Measurements from ENCODE around the gene CASS4. TPM values are rescaled to one million over a fixed set of nuclear protein-coding genes. Genes with fewer than 3 reads are reported as not detected.

Gene CASS4
- total and polyA plus RNA-seq, 3 donors from 2014 or later, result 0.79 to 1.8 (median 0.92) TPM

Small RNA genes lying within 50 kb of the gene (small RNA-seq; reads per million reads assigned to genes)
- gene RPL39P, result 0 reads per million in 2 donors

Other genes with a start within 250 kb of the CASS4 start
- gene MC3R, start 163.5 kb upstream of the CASS4 start, total RNA-seq, result not detected
- gene MC3R, start 163.5 kb upstream of the CASS4 start, polyA plus RNA-seq (ENCODE audit: insufficient read depth, low read depth, low replicate concordance), result not detected
- 10 to 100 TPM; 26.7 to 33.9 TPM for gene FAM210B, start 53.3 kb upstream of the CASS4 start, total RNA-seq
- gene FAM210B, start 53.3 kb upstream of the CASS4 start, polyA plus RNA-seq (ENCODE audit: insufficient read depth, low read depth, low replicate concordance), result 29.5 TPM
- 10 to 100 TPM; 27.2 to 35.4 TPM for gene AURKA, start 20.0 kb upstream of the CASS4 start, total RNA-seq
- 87.6 TPM for gene AURKA, start 20.0 kb upstream of the CASS4 start, polyA plus RNA-seq (ENCODE audit: insufficient read depth, low read depth, low replicate concordance)
- gene CSTF1, start 19.6 kb upstream of the CASS4 start, total RNA-seq, result 10 to 100 TPM; 41.8 to 53.3 TPM
- gene CSTF1, start 19.6 kb upstream of the CASS4 start, polyA plus RNA-seq (ENCODE audit: insufficient read depth, low read depth, low replicate concordance), result 80.6 TPM
- gene RTF2, start 56.4 kb downstream of the CASS4 start, total RNA-seq, result 10 to 100 TPM; 76.4 to 80.4 TPM
- 144 TPM for gene RTF2, start 56.4 kb downstream of the CASS4 start, polyA plus RNA-seq (ENCODE audit: insufficient read depth, low read depth, low replicate concordance)
- 10 to 100 TPM; 31.3 to 53.7 TPM for gene FAM209A, start 112.5 kb downstream of the CASS4 start, total RNA-seq
- gene FAM209A, start 112.5 kb downstream of the CASS4 start, polyA plus RNA-seq (ENCODE audit: insufficient read depth, low read depth, low replicate concordance), result 111 TPM
- 10 to 100 TPM; 50.7 to 89.4 TPM for gene FAM209B, start 121.0 kb downstream of the CASS4 start, total RNA-seq
- 153 TPM for gene FAM209B, start 121.0 kb downstream of the CASS4 start, polyA plus RNA-seq (ENCODE audit: insufficient read depth, low read depth, low replicate concordance)
- 1 to 10 TPM; 1.3 to 1.9 TPM for gene TFAP2C, start 217.0 kb downstream of the CASS4 start, total RNA-seq
- gene TFAP2C, start 217.0 kb downstream of the CASS4 start, polyA plus RNA-seq (ENCODE audit: insufficient read depth, low read depth, low replicate concordance), result 1.4 TPM